AG09309 (cell line): ENCODE measurements around the gene TESK1.
A peak's percentile ranks its signal among the peaks of the same experiment; 100 is the strongest.
"Not testable (repeated sequence)": the region's sequence is repeated elsewhere in the genome, so short reads cannot be mapped to it uniquely, and the experiment has no call there.

Source experiments
- DNase-seq: peaks from one replicate; pipeline ENCODE4 v3.0.0-alpha.2; 2010; ENCODE audit warnings: low read depth
- H3K4me3 ChIP-seq: 2 replicates; pipeline ENCODE4 v1.5.1; 2011; ENCODE audit warnings: mild to moderate bottlenecking, low read depth, low read length, moderate library complexity; ENCODE audit not compliant: control insufficient read depth
- TF ChIP-seq, protein P1 (sequence below): IDR thresholded peaks from 2 replicates; pipeline ENCODE4 v1.5.1; 2011; ENCODE audit warnings: mild to moderate bottlenecking, low read depth, low read length, inconsistent platforms; ENCODE audit not compliant: insufficient read depth, control insufficient read depth; ENCODE audit errors: missing control alignments

TESK1 gene

DNA sequence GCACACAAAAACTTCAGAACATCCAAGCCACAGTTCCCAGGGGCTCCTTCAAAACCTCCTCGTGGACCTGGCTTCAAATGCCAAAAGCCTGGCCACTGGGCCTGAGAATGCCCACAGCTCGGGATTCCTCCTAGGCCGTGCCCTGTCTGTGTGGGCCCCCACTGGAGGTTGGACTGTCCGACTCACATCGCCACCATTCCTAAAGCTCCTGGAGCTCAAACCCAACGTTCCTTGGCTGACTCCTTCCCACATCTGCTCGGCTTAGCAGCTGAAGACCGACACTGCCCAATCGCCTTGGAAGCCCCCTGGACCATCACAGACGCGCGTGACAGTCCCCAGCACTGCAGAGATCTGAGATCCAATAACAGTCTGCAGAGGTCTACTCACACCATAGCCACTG, 38.0 kb downstream of the TESK1 start:
- H3K4me3 ChIP-seq, result no peak overlapping the region
- TF ChIP-seq, protein P1, sequence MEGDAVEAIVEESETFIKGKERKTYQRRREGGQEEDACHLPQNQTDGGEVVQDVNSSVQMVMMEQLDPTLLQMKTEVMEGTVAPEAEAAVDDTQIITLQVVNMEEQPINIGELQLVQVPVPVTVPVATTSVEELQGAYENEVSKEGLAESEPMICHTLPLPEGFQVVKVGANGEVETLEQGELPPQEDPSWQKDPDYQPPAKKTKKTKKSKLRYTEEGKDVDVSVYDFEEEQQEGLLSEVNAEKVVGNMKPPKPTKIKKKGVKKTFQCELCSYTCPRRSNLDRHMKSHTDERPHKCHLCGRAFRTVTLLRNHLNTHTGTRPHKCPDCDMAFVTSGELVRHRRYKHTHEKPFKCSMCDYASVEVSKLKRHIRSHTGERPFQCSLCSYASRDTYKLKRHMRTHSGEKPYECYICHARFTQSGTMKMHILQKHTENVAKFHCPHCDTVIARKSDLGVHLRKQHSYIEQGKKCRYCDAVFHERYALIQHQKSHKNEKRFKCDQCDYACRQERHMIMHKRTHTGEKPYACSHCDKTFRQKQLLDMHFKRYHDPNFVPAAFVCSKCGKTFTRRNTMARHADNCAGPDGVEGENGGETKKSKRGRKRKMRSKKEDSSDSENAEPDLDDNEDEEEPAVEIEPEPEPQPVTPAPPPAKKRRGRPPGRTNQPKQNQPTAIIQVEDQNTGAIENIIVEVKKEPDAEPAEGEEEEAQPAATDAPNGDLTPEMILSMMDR, result no peak
- no peak for DNase-seq

DNA sequence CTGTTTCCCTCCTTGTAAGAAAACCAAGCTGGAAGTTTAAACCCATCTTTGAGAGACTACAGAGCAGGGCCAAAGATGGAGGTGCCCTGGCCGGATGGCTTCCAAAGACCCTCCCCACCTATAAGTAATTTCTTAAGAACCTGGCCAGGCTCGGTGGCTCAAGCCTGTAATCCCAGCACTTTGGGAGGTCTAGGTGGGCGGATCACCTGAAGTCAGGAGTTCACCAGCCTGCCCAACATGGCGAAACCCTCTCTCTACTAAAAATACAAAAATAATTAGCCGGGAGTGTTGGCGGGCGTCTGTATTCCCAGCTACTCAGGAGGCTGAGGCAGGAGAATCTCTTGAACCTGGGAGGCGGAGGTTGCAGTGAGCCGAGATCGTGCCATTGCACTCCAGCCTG, 40.7 kb downstream of the TESK1 start:
- not testable (repeated sequence) for H3K4me3 ChIP-seq, DNase-seq

DNA sequence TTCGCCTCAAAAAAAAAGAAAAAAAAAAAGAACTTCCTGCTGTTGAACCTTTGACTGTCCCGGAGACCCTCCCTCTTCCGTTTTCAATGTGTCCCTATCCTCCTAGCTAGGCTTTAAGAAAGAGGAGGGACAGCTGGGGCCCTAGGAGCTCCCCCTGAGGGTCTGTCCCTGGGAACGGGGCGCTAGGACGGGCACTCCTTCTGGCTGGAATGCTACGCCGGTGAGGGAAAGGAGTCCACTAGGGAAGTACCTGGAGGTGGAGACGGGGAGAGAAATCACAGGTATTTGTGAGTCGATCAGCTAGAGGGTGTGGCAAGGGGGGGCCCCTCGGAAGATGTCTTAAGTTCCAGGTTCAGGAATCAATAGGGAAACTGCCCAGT, 41.1 kb downstream of the TESK1 start:
- TF ChIP-seq, protein P1, result peak; percentile 24
- peak overlapping the region; percentile 68 for H3K4me3 ChIP-seq
- DNase-seq, result no peak

DNA sequence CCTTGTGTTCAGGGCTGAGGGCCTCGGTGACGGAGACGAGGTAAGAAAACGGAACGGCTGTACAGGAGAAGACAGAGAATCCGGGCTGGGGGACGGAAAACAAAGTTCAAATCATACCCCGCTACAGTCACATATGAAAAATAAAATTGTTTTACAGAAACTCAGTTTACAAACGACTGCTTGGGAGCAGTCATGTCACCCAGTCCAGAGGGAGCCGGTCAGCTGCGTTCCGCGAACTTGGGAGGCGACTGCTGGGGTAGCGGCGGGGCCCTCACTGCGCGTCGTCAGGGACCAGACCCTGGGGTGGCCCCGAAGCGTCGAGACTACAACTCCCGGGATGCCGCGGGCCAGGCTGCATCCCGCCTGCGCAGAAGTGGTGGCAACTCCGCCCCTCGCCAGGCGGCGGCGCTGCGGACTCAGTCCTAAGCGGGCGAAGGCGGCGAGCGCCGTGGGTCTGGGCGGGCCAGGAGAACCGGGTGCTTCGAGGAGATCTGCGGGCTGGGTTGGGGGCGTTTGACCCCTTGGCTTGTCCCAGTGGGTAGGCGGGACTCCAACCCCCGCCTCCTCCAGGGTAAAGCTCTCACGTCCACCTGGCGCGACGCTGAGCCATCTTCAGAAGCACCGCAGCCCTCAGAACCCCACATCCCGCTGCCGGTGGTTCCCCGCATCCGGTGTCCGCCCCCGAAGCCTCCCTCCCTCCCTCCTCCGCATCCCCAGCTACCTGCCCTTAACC, 41.6 kb downstream of the TESK1 start:
- TF ChIP-seq, protein P1, result peak; percentile 88
- peak overlapping the region; percentile 68 for H3K4me3 ChIP-seq
- no peak for DNase-seq

DNA sequence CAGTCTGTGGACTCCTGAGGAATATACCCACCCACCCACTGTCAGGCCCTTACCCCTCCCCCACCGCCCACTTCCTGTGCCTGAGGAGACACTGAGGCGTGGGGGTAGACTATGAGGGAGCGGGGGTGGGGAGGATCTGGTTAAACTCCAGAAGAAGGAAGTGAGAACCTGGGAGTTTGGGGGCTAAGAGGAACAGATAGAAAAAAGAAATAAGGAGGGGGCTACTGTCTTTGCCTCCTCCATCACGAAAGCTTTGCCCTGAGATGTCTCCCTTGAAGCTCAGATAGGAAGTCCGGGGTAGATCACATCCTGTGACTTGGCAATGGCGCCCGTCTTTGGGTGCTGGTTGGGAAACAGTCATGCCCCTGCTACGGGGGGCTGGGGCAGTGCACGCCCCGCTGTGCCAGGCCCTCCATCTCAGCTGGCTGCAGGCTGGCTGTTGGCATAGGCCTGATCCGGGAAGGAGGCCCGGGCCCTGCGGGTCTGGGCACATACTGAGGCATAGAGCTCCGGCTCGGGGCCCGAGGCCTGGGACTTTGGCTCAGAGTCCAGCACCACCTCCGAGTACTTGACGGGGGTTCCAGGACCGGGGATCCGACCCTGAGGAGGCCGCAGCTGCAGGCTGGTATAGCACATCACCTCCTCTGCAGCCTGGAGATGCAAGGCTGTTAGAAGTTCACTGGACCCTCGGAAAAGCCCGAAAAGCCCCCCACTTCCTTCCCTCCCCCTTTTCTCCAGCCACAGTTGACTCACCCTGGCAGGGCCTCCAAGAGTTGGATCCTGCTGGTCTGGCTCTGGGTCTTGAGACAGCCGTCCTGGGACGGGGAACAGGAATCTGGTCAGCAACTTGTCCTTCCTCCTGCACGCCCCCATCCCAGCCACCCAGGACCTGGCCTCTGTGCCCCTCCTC, 44.6 kb downstream of the TESK1 start:
- H3K4me3 ChIP-seq, result no peak overlapping the region
- TF ChIP-seq, protein P1, result no peak
- no peak for DNase-seq

DNA sequence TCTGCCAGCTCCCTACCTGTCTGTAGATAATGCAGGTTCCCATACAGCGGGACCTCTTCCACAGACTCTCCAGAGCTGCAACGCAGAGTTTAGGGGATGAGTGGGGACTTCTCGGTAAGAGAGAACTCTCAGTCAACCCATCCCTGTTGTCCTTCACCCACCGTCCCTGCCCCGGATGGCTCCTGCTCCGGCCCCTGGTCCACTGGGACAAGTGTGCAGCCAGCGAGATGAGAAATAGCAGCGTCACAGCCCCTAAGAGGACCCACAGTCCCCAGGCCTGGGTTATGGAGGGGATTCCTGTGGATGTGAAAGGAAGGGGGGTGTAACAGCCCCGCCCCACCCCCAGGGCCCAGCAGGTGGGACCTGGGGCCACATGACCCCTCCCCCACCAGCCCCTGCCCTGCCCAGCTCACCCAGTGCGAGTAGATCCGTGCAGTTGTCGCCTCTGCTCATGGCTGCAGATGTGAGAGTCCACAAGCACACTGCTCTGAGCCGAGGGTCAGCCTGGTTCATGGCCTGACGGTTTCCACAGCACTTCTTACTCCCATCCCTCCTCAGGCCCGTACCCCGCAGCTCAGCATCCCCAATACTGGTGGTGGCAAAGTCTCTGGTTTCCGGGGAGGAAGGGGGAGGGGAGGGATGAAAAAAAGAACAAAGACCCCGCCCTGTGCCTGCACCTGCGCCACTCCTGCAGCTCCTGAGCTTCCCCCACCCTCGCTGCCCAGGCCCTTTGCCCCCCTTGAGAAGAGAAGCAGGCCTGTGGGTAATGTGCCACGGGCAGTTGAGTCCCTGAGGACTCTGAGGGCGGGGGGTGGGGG, 45.5 kb downstream of the TESK1 start, which contains the start of gene SIT1:
Gene SIT1 (minus strand): TSS at position 591 of the 818 bp plus-strand sequence. CDS start 78 bp downstream, at position 513.
- DNase-seq, result no peak
- H3K4me3 ChIP-seq, result no peak within 1 kb of the TSS
- TF ChIP-seq, protein P1, result no peak
